Mammary epithelial cell (primary cell): ENCODE measurements around the gene MICAL2.

Experiments
- CTCF ChIP-seq, 2 donors: IDR thresholded peaks in 1 of 2; conservative IDR thresholded peaks in 1 of 2; 2 replicates each; pipeline ENCODE4 v1.5.1; 2011 to 2012; ENCODE audit warnings: inconsistent platforms in 2 of 2, low read length in 2 of 2, mild to moderate bottlenecking in 2 of 2, control low read depth in 1 of 2, low read depth in 1 of 2; ENCODE audit not compliant: insufficient read depth in 1 of 2; ENCODE audit errors: extremely low read depth in 1 of 2
- EZH2 ChIP-seq: IDR thresholded peaks from 2 replicates; pipeline ENCODE4 v1.6.1; 2012; ENCODE audit warnings: low read length, inconsistent platforms, borderline replicate concordance

GRCh38 chr11:12150831-12151382 lies 40.5 kb downstream of the MICAL2 start:
- no peak for TF ChIP-seq CTCF (conservative IDR thresholded peaks at IDR 0.05 in 1 of 2, IDR thresholded peaks at IDR 0.05 in 1 of 2; ENCODE audit: extremely low read depth in 1 of 2, insufficient read depth in 1 of 2, low read depth in 1 of 2, low read length in 2 of 2)
- no peak for TF ChIP-seq EZH2
